Vagina (tissue), 2 donors: ENCODE measurements around the gene SLC1A2.

Source experiments
- POLR2A ChIP-seq, 2 donors: fragments of 450-650 bp; IDR thresholded peaks; one replicate each; pipeline ENCODE4 v1.6.1; 2017; ENCODE audit warnings: antibody characterized with exemption in 2 of 2, mild to moderate bottlenecking in 2 of 2, moderate library complexity in 2 of 2
- TF ChIP-seq, protein P1 (sequence below), 3 experiments: fragments of 450-650 bp in 2 of 3; fragments of 200-600 bp in 1 of 3; sonication (generic) in 1 of 3; IDR thresholded peaks; one replicate each; pipeline ENCODE4 v1.5.1; 2017 to 2019; ENCODE audit warnings: antibody characterized with exemption in 3 of 3, mild to moderate bottlenecking in 2 of 3, moderate library complexity in 2 of 3

DNA sequence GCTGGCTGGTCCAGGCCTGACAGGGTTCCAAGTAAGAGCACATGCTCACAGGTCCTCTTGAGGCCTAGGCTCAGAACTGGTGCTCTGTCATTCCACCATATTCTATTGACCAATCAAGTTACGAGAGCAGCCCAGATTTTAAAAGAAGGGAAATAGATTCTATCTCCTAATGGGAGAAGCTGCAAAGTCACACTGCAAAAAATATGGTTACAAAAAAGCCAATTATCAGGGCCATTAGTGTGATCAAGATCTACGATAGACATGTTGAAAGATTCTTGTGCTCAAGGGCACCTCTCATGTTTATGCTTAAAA lies 184.2 kb downstream of the SLC1A2 start:
- TF ChIP-seq, protein P1, sequence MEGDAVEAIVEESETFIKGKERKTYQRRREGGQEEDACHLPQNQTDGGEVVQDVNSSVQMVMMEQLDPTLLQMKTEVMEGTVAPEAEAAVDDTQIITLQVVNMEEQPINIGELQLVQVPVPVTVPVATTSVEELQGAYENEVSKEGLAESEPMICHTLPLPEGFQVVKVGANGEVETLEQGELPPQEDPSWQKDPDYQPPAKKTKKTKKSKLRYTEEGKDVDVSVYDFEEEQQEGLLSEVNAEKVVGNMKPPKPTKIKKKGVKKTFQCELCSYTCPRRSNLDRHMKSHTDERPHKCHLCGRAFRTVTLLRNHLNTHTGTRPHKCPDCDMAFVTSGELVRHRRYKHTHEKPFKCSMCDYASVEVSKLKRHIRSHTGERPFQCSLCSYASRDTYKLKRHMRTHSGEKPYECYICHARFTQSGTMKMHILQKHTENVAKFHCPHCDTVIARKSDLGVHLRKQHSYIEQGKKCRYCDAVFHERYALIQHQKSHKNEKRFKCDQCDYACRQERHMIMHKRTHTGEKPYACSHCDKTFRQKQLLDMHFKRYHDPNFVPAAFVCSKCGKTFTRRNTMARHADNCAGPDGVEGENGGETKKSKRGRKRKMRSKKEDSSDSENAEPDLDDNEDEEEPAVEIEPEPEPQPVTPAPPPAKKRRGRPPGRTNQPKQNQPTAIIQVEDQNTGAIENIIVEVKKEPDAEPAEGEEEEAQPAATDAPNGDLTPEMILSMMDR (IDR thresholded peaks at IDR 0.05): no peak
- no peak for TF ChIP-seq POLR2A (IDR thresholded peaks at IDR 0.05)
